Measurements from ENCODE around the gene CAPN9. TPM values are rescaled to one million over a fixed set of nuclear protein-coding genes. Genes with fewer than 3 reads are reported as not detected.
"Not testable (repeated sequence)": the region's sequence is repeated elsewhere in the genome, so short reads cannot be mapped to it uniquely, and the experiment has no call there.

The CAPN9 gene
- total and polyA plus RNA-seq, 2 donors from 2014 or later = 0.41 TPM; not detected in 1

DNA sequence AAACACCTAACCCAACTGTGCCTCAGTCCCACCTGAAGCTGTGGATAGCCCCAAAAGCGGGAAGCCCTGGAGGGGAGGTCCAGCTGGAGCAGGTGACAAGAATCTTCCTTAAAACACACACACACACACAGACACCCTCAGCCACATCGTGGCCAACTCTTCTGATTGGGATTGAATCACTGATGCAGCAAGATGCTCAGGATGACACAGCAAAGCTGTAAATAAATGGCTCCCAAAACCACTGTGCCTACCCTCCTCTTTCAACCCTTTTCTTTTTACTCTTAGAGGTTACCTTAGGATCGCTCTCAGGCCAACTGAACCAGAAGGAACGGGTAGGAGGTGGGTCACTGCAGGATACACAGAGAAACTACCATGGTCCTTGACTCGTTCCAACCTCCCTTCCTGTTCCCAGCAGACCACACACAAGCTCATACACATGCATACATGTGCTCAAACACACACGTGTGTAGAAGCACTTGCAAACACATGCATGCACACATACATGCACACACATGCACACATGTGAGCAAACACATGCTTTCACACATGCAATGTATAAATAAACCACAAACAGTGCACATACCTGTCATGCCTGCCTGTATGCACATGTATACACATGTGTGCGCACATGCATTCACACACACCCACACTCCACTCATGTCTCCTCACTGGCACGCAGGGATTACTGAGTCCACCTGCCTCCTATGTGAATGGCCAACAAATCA, 14.4 kb downstream of the CAPN9 start:
- no peak overlapping the region for H3K4me3 ChIP-seq (ENCODE audit: low read length in 3 of 3)
- no peak overlapping the region for H3K27ac ChIP-seq (ENCODE audit: low read depth in 2 of 2, low read length in 2 of 2)
- H3K9ac ChIP-seq (ENCODE audit: low read length in 3 of 3) = no peak overlapping the region
- FAIRE-seq (no peak), DNase-seq (no peak)
- H3K27me3 ChIP-seq (ENCODE audit: control insufficient read depth, insufficient read depth, low read length) = no peaks in the 10 kb centered on the region
- H3K9me3 ChIP-seq (ENCODE audit: control insufficient read depth in 2 of 3, insufficient read depth in 1 of 3, low read length in 3 of 3) = no peaks in the 10 kb centered on the region
- intact Hi-C loops (cut with DNase I) = no loop called here
- H3K4me1 ChIP-seq (ENCODE audit: control insufficient read depth in 2 of 3, insufficient read depth in 2 of 3, low read depth in 1 of 3, low read length in 3 of 3) = no peaks in the 10 kb centered on the region
- no peaks in the 10 kb centered on the region for H3K36me3 ChIP-seq (ENCODE audit: control insufficient read depth in 2 of 3, insufficient read depth in 3 of 3, low read length in 3 of 3)
- TF ChIP-seq, protein P1, sequence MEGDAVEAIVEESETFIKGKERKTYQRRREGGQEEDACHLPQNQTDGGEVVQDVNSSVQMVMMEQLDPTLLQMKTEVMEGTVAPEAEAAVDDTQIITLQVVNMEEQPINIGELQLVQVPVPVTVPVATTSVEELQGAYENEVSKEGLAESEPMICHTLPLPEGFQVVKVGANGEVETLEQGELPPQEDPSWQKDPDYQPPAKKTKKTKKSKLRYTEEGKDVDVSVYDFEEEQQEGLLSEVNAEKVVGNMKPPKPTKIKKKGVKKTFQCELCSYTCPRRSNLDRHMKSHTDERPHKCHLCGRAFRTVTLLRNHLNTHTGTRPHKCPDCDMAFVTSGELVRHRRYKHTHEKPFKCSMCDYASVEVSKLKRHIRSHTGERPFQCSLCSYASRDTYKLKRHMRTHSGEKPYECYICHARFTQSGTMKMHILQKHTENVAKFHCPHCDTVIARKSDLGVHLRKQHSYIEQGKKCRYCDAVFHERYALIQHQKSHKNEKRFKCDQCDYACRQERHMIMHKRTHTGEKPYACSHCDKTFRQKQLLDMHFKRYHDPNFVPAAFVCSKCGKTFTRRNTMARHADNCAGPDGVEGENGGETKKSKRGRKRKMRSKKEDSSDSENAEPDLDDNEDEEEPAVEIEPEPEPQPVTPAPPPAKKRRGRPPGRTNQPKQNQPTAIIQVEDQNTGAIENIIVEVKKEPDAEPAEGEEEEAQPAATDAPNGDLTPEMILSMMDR (IDR thresholded peaks at IDR 0.05; ENCODE audit: borderline replicate concordance, extremely low read depth, insufficient read depth) = no peak

- FAIRE-seq = no peak
- no peak overlapping the region for H3K4me3 ChIP-seq (ENCODE audit: low read length in 3 of 3)
- intact Hi-C loops (cut with DNase I) = no loop called here
- TF ChIP-seq, protein P1 (IDR thresholded peaks at IDR 0.05; ENCODE audit: borderline replicate concordance, extremely low read depth, insufficient read depth) = no peak
- H3K36me3 ChIP-seq (ENCODE audit: control insufficient read depth in 2 of 3, insufficient read depth in 3 of 3, low read length in 3 of 3) = no peaks in the 10 kb centered on the region
- no peaks in the 10 kb centered on the region for H3K4me1 ChIP-seq (ENCODE audit: control insufficient read depth in 2 of 3, insufficient read depth in 2 of 3, low read depth in 1 of 3, low read length in 3 of 3)
- H3K9me3 ChIP-seq (ENCODE audit: control insufficient read depth in 2 of 3, insufficient read depth in 1 of 3, low read length in 3 of 3) = no peaks in the 10 kb centered on the region
- H3K27me3 ChIP-seq (ENCODE audit: control insufficient read depth, insufficient read depth, low read length) = no peaks in the 10 kb centered on the region
- H3K27ac ChIP-seq (ENCODE audit: low read depth in 2 of 2, low read length in 2 of 2) = no peak overlapping the region
- no peak overlapping the region for H3K9ac ChIP-seq (ENCODE audit: low read length in 3 of 3)
- no peak for DNase-seq
These were observed 16.9 kb downstream of the CAPN9 start for GRCh38 chr1:230763927-230764591.

DNA sequence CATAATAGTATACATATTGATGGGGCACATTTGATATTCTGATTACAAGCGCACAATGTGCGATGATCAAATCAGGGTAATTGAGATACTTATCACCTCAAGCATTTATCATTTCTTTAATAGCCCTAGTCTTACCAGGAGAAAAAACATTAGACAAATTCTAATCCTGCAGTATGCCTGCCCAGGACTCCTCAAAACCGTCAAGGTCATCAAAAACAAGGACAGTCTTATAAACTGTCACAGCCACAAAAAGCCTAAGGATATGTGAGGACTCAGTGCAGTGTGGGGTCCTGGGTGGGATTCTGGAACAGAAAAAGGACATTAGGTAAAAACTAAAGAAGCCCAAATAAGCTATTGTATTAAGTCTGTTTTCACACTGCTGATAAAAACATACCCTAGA, 19.1 kb downstream of the CAPN9 start:
- no peaks in the 10 kb centered on the region for H3K36me3 ChIP-seq (ENCODE audit: control insufficient read depth in 2 of 3, insufficient read depth in 3 of 3, low read length in 3 of 3)
- intact Hi-C loops (cut with DNase I) = no loop called here

DNA sequence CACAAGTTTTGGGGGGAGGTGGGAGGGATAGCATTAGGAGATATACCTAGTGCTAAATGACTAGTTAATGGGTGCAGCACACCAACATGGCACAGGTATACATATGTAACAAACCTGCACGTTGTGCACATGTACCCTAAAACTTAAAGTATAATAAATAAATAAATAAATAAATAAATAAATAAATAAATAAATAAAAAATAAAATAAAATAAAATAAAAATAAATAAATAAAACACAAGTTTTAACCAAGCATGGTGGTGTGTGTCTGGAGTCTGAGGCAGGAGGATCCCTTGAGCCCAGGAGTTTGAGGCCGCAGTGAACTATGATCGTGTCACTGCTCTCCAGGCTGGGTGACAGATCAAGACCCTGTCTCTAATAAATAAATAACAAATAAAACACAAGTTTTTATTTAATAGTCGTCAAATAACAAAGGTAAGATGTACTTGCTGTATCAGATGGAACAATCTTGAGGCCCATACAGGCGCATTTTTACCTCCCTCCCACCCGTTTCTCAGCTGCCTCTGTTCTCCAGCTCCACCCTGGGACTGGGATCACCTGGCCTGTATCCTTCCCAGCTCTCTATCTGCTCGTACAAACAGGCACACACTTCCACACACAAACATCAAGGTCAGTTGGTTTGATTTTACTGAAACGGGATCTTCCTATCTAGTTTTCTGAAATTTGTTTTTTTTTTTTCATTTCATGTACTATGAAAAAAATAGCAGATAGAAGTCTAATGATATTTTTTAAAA, 20.8 kb downstream of the CAPN9 start:
- H3K27ac ChIP-seq (ENCODE audit: low read depth in 2 of 2, low read length in 2 of 2); H3K36me3 ChIP-seq (ENCODE audit: control insufficient read depth in 2 of 3, insufficient read depth in 3 of 3, low read length in 3 of 3); H3K9ac ChIP-seq (ENCODE audit: low read length in 3 of 3); FAIRE-seq; intact Hi-C loops (cut with DNase I); H3K4me3 ChIP-seq (ENCODE audit: low read length in 3 of 3); DNase-seq; H3K4me1 ChIP-seq (ENCODE audit: control insufficient read depth in 2 of 3, insufficient read depth in 2 of 3, low read depth in 1 of 3, low read length in 3 of 3); H3K27me3 ChIP-seq (ENCODE audit: control insufficient read depth, insufficient read depth, low read length); H3K9me3 ChIP-seq (ENCODE audit: control insufficient read depth in 2 of 3, insufficient read depth in 1 of 3, low read length in 3 of 3): not testable (repeated sequence)

More for the DNA sequence above, 19.1 kb downstream of the CAPN9 start:
- Histone ChIP-seq H3K4me3 (ENCODE audit: low read length in 3 of 3) (no peak overlapping the region), H3K27me3 (ENCODE audit: control insufficient read depth, insufficient read depth, low read length) (no peaks in the 10 kb centered on the region), H3K27ac (ENCODE audit: low read depth in 2 of 2, low read length in 2 of 2) (no peak overlapping the region), H3K9me3 (ENCODE audit: control insufficient read depth in 2 of 3, insufficient read depth in 1 of 3, low read length in 3 of 3) (no peaks in the 10 kb centered on the region), H3K4me1 (ENCODE audit: control insufficient read depth in 2 of 3, insufficient read depth in 2 of 3, low read depth in 1 of 3, low read length in 3 of 3) (no peaks in the 10 kb centered on the region), H3K9ac (ENCODE audit: low read length in 3 of 3) (no peak overlapping the region)
- DNase-seq = no peak
- TF ChIP-seq, protein P1 (IDR thresholded peaks at IDR 0.05; ENCODE audit: borderline replicate concordance, extremely low read depth, insufficient read depth) = no peak
- FAIRE-seq = no peak
